ENCODE data around the gene TULP1.

The TULP1 gene

DNA sequence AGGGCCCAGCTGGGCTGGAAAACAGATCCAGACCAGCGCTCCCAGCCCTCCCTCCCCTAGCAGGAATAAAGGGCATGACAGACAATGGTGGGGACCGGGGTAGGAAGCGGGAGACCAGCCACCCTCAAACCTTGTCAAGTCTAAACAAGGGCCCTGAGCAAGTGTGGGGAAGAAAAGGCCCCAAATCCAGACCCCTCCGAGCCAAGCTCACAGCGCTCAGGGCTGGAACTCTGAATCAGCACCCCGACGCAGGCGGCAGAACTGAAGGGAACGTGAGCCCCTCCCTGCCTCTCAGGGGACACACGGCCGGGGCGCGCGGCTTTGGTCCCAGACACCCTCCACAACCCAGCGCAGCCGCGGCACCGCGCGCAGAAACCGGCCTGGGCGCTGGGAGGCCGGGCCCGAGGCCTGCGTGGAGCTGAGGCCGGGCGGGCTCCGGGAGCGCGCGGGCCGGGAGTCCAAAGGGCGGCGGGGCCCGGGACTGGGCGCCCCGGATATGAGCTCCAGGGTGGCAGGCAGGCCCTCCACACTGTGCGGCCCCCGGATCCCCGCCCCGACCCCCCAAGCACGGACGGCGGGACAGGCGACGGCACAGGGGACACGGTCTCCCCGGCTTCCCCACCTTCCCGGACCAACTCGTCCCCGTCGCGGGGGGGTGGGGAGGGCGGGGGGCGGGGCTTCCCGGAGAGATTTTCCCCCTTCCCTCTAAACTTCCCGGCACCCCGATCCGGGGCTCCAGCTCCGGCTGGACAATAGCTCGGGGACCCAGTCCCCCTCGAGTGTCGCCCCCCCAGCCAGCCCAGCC, 16.5 kb downstream of the TULP1 start:
- peak; percentile 50 to 83 for DNase-seq
- no peaks in the 10 kb centered on the region for H3K27me3 ChIP-seq
- H3K36me3 ChIP-seq, result no peaks in the 10 kb centered on the region
- intact Hi-C loops (cut with DNase I; ENCODE audit: low total_unique reads), result loop anchor here (2.0 kb wide), 1 partner anchor 27 kb away; the partner anchor contains the start of gene RPL10A
- peak overlapping the region; percentile 96 to 99 for H3K4me3 ChIP-seq
- H3K4me1 ChIP-seq, result peaks cover 0 to 64% (median 52%) of the 10 kb centered on the region in 4 donors
- H3K27ac ChIP-seq, result peak overlapping the region; percentile 92 to 100
- no peaks in the 10 kb centered on the region for H3K9me3 ChIP-seq
- TF ChIP-seq, protein P1, sequence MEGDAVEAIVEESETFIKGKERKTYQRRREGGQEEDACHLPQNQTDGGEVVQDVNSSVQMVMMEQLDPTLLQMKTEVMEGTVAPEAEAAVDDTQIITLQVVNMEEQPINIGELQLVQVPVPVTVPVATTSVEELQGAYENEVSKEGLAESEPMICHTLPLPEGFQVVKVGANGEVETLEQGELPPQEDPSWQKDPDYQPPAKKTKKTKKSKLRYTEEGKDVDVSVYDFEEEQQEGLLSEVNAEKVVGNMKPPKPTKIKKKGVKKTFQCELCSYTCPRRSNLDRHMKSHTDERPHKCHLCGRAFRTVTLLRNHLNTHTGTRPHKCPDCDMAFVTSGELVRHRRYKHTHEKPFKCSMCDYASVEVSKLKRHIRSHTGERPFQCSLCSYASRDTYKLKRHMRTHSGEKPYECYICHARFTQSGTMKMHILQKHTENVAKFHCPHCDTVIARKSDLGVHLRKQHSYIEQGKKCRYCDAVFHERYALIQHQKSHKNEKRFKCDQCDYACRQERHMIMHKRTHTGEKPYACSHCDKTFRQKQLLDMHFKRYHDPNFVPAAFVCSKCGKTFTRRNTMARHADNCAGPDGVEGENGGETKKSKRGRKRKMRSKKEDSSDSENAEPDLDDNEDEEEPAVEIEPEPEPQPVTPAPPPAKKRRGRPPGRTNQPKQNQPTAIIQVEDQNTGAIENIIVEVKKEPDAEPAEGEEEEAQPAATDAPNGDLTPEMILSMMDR (IDR thresholded peaks at IDR 0.05), result no peak

DNA sequence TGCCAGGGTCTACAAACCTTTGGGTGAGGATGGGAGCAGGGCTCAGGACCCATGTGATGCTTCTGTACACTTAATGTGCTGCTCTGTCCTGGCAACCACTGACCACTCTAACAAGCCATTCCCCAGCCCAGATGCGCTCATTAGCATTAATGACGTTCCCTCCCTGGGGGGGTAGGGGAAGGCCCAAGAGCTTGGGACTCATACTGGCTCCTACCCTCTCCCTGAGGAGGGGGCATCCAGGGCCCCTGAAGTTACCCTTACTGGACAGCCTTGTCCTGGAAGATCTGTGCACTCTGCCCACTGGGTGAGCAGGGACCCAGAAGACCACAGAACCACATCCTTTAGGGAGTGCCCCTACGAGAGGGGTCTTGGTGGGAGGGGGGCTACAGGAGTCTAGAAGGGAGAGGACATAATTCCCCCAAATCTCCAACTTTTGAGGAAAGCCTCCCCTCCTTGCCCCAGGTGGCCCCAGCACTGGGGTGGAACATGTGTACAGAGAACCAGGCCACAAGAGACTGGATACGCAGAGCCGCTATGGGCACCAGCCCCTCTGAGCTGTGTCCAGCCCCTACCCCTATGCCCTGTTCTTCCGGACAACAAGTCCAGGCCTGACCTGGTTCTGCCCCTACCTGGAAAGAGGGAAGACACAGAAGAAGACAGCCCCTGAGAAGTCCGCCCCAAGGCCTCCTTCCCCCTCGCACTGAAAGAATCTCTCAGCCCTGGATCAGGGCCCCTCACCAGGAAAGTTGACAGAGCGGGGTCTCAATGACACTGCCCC, 17.2 kb downstream of the TULP1 start:
- Histone ChIP-seq H3K4me3 (peak overlapping the region; percentile 96 to 99), H3K36me3 (no peaks in the 10 kb centered on the region), H3K4me1 (peaks cover 0 to 72% (median 59%) of the 10 kb centered on the region in 4 donors), H3K9me3 (no peaks in the 10 kb centered on the region), H3K27me3 (no peaks in the 10 kb centered on the region), H3K27ac (peak overlapping the region; percentile 92 to 100)
- peak; percentile 54 to 79 for DNase-seq
- intact Hi-C loops (cut with DNase I; ENCODE audit: low total_unique reads), result loop anchor here (2.0 kb wide), 1 partner anchor 27 kb away; the partner anchor contains the start of gene RPL10A
- TF ChIP-seq, protein P1 (IDR thresholded peaks at IDR 0.05), result no peak

DNA sequence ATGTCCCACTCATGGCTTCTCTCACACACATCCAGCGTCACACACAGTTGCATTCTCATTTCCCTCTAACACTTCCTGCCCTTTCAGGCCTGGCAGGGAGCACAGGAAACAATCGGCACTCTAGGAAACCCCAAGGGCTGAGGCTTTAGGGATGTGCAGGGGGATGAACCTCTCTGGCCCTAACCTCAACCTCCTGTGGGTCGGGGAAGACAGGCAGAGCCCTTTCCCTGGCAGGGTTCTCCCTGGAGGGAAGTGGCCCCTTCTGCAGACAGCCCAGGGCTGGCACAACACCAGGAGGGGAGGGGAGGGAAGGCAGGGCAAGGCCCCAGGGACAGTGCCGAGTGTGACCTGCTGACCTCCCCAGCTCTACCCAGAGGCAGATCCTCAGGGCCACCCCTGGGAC, 18.5 kb downstream of the TULP1 start:
- Histone ChIP-seq H3K27me3 (no peaks in the 10 kb centered on the region), H3K4me1 (peaks cover 0 to 84% (median 71%) of the 10 kb centered on the region in 4 donors), H3K9me3 (no peaks in the 10 kb centered on the region), H3K27ac (peak overlapping the region; percentile 92 to 100), H3K36me3 (no peaks in the 10 kb centered on the region), H3K4me3 (peak overlapping the region; percentile 96 to 99)
- TF ChIP-seq, protein P1 (IDR thresholded peaks at IDR 0.05), result no peak
- intact Hi-C loops (cut with DNase I; ENCODE audit: low total_unique reads), result no loop called here
- DNase-seq, result no peak

- no peak for DNase-seq
- Histone ChIP-seq H3K4me3 (peak overlapping the region; percentile 96 to 99), H3K4me1 (peaks cover 0 to 84% (median 77%) of the 10 kb centered on the region in 4 donors), H3K27ac (peak overlapping the region; percentile 92 to 100), H3K27me3 (no peaks in the 10 kb centered on the region), H3K36me3 (no peaks in the 10 kb centered on the region), H3K9me3 (no peaks in the 10 kb centered on the region)
- TF ChIP-seq, protein P1 (IDR thresholded peaks at IDR 0.05), result no peak
- intact Hi-C loops (cut with DNase I; ENCODE audit: low total_unique reads), result no loop called here
These were observed 19.3 kb downstream of the TULP1 start for GRCh38 chr6:35493307-35493983.

GRCh38 chr6:35492974-35493284, 19.8 kb downstream of the TULP1 start:
- Histone ChIP-seq H3K27me3 (no peaks in the 10 kb centered on the region), H3K9me3 (no peaks in the 10 kb centered on the region), H3K27ac (peak overlapping the region; percentile 92 to 100), H3K4me3 (peak overlapping the region in 1 of 2 donors; percentile 44), H3K36me3 (no peaks in the 10 kb centered on the region), H3K4me1 (peaks cover 0 to 84% (median 78%) of the 10 kb centered on the region in 4 donors)
- DNase-seq, result no peak
- intact Hi-C loops (cut with DNase I; ENCODE audit: low total_unique reads), result no loop called here
- TF ChIP-seq, protein P1 (IDR thresholded peaks at IDR 0.05), result no peak
